SW480 (cell line): Measurements from ENCODE around the gene LNPK.
"Not testable (repeated sequence)": the region's sequence is repeated elsewhere in the genome, so short reads cannot be mapped to it uniquely, and the experiment has no call there.

Source experiments
- DNase-seq: peaks from one replicate; pipeline ENCODE4 v3.0.0-alpha.2; 2016; ENCODE audit warnings: low spot score

LNPK gene, protein sequence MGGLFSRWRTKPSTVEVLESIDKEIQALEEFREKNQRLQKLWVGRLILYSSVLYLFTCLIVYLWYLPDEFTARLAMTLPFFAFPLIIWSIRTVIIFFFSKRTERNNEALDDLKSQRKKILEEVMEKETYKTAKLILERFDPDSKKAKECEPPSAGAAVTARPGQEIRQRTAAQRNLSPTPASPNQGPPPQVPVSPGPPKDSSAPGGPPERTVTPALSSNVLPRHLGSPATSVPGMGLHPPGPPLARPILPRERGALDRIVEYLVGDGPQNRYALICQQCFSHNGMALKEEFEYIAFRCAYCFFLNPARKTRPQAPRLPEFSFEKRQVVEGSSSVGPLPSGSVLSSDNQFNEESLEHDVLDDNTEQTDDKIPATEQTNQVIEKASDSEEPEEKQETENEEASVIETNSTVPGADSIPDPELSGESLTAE

GRCh38 chr2:176001916-176002687, at the start of gene LNPK:
Gene LNPK, minus strand, starts transcription at chr2:176002267. Its CDS starts 6,683 bp downstream, at chr2:175995584.
- peak; percentile 89 for DNase-seq

- DNase-seq, result no peak
These were observed 37.3 kb upstream of the LNPK start for GRCh38 chr2:176039375-176039774.

DNA sequence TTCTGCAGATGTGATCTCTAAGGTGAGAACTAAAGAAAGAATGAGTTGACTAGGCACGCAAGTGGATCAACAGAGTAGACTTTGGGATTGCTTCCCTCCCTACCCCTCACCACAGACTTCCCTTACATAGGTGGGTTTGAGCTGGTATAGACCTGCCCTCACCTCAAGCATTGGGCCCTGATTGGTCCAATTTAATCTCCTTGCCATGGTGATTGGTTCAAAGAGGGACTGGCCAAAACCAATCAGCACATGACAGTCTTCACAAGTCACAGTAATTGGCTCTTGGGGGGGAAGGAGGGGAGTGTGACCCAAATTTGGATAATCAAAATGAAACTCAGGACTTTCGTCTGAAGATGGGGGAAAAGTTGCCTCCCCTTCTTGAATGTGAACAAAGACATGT, 36.6 kb upstream of the LNPK start:
- no peak for DNase-seq

- DNase-seq, result no peak
These were observed 33.1 kb upstream of the LNPK start for GRCh38 chr2:176035013-176035691.

- DNase-seq, result no peak
These were observed 25.7 kb upstream of the LNPK start for GRCh38 chr2:176027806-176028205.

DNA sequence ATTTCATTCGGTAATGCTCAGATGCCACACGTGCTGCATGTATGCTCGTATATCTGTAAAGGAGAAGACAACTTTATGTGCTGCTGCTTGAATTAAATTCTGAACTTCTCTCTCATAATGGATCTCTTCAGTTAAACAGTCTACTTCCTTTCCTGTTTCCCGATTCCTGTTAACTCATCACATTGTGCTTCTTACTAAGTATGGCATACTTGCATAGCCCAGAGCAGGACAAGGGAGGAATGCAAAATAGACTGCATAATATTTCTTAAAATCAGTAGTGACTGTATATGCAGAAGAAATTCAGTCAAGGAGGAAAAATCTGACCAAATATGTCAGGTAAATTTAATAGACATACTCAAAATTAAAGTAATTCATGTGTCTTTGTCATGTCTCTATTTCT, 23.9 kb upstream of the LNPK start:
- no peak for DNase-seq

DNA sequence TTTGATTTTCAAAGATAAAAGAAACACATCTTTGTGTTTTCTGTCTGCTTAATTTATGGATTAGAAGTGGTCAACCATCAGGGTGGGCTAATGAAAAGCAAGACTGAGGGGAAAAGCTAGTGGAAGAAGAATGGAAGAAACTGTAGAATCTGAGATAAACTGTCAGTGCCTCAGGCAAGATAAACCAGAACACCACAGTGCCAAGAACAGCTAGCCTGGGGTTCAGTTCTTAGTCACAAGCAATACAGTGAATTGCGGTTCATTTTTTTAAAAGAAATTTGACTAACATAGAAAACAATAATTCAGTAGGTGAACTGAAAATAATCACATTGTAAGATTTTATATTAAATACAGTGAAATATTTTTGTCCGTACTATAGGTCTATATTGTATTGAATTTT, 22.0 kb upstream of the LNPK start:
- no peak for DNase-seq

DNA sequence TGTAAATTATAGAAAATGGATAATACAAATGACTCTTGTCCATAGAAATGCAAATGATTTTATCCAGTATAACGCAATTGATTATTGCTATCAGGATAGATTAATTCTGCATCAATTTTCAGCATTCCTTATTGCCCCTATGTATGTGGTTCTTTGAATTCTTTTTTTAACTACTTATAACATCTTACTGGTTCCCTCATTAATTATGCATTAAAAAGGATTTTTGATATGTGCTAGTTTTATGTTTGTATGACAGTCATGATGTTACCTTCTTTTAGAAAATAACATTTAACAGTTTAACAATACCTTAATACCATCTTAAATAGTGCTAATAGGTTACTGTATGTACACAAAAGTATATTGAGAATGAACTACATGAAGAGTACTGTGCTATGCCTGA, 20.0 kb upstream of the LNPK start:
- no peak for DNase-seq

GRCh38 chr2:176020400-176020799, 18.3 kb upstream of the LNPK start:
- no peak for DNase-seq

DNA sequence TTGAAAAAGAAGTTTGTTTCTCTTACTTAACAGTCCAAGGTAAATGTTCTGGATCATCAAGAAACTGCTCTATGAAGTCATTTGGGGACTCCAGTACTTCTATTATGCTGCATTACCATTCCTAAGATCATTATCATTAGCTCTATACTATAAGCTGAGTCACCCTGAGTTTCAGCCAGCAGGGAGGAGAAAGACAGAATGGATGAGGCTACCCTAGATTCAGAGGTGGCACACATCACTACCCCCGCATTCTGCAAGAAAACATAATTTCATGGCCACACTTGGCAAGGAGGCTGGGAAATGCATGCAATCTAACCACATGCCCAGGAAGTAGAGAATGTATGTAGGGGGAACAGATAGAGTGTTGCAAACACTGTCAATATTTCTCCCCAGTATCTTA, 16.6 kb upstream of the LNPK start:
- no peak for DNase-seq

DNA sequence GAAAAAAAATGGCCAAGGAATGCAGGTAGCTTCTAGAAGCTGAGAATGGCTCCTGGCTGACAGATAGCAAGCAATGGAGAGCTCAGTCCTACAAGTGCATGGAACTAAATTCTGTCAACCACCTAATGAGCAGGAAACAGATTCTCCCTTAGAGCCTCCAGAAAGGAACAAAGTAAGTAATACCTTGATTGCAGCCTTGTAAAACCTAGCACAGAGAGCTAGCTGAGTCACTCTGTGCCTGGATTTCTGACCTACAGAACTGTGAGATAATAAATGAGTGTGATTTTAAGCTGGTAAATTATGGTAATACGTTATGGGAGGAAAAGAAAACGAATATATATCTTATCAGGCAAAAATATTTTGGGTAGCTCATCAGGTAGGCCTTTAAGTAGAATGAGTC, 7.4 kb upstream of the LNPK start:
- DNase-seq, result no peak

DNA sequence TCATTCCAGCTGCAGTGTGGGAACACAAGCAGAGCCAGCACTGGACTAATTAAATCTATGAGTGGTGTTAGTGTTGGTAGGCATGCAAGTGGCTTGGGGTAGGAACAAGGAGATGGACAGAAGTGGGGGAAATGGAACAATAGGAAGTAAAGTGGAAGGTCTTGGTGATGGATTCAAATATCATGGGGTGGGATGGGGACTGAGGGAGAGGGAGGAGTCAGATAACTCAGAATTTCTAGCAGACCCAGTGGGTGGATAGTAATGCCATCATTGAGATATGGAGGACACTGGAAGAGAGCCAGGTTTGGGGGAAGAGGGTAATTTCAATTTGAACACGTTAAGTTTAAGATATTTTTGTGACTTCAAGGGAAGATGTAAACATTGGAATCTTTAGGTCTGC, 2.9 kb upstream of the LNPK start:
- DNase-seq, result no peak

DNA sequence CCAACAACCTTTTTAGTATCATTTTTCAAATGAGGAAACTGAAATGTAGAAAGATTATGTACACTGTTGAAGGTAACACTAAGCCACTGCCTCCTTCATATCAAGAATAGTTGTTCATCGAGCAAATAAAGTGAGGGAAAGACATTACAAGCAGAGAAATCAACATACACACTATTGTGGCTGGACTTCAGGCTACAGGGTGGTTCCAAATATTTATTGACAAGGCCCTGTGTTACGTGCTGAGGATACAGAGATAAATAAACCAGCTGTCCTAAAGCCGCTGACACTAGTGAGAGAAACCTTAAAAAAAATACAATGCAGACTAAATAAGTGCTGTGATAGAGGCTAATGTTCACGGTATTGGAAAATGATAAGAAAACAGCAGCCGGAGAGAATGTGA, 1.9 kb upstream of the LNPK start:
- DNase-seq, result no peak

GRCh38 chr2:176002688-176003210, 682 bp upstream of the LNPK start:
- peak; percentile 43 for DNase-seq

DNA sequence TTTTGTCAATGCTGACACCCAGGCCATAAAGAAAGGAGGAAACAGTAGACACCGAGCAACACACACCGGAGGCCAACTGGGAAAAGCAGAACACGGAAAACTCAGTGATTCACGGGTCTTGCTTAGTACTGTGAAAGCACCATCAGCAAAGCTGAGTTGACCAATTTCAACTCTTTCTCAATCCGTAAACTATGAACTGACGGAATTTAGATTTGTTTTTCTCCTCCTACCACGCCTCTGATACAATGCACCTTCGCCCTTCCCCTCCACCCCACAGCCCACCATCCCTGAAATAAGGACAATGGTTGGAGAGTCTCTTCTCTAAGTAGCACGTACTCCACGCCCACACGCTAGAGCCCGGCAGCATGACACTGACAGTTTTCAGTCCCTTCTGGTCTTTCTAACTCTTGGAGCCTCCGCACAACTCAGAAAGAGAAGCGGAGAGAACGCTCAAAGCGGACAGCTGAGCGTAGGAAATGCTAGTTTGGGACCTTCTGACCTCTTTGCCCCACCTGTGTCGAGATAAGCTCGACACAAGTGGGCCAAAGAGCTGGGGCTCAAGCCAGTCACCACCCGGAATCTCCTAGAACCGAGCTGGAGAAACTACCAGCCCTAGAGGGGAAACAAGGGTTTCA, 669 bp downstream of the LNPK start:
- peak; percentile 62 for DNase-seq

DNA sequence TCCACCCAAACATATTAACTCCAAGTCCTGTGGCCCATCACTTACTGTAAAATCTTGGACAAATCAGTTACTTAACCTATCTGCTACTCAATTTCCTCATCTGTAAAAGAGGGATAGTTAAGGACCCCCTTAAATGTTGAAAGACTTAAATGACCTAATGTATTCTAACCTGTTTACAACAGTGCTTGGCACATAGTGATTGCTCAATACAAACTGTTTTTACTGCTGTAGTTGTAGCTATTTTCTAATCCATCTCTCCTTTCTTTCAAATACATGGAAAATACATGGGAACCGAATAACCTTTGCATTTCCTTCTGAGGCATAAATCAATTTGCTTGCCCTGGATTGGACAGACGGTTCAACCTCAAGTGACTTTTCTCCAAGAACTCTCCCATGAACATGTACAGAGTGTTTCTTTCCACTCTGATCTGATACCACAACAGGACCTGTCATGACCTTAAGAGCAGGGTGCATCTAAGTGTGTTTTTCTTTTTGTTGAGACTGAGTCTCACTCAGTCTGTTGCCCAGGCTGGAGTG, 2.7 kb downstream of the LNPK start:
- no peak for DNase-seq

- no peak for DNase-seq
These were observed 12.0 kb downstream of the LNPK start for GRCh38 chr2:175990099-175990498.

DNA sequence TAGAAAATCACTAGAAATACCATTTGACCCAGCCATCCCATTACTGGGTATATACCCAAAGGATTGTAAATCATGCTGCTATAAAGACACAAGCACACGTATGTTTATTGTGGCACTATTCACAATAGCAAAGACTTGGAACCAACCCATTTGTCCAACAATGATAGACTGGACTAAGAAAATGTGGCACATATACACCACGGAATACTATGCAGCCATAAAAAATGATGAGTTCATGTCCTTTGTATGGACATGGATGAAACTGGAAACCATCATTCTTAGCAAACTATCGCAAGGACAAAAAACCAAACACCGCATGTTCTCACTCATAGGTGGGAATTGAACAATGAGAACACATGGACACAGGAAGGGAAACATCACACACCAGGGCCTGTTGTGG, 14.9 kb downstream of the LNPK start:
- DNase-seq, result not testable (repeated sequence)

DNA sequence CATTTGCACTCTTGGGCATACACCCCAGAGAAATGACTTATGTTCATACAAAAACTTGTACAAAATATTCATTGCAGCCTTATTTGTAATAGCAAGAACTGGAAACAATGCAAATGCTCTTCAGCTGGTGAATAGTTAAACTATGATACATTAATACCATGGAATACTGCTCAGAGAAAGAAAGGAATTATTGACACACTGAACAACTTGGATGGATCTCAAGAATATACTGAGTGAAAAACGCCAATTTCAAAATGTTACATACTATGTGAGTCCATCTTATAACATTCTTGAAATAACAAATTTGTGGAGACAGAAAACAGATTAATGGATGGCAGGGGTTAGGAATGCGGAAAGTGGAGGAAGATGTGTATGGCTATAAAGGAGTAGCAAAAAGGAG, 17.2 kb downstream of the LNPK start:
- DNase-seq, result no peak

DNA sequence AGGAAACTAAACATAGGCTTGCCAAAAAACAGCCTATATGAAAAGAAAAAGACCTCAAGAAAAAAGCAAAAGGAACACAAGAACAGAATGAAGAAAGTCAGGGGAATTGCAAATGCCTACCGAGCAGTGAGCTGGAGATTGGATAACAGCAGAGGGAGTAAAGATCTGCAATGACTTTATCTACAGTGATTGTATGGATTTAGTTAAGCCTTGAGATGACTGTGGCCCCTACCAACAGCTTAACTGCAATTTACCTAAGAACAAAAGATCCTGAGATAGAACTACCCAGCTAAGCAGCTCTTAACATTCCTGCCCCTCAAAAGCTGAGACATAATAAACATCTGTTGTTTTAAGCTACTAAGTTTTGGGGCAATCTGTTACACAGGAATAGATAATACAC, 20.5 kb downstream of the LNPK start:
- no peak for DNase-seq

- DNase-seq, result no peak
These were observed 25.5 kb downstream of the LNPK start for GRCh38 chr2:175976391-175977157.
